ENCODE data around the gene ALOXE3. TPM values are rescaled to one million over a fixed set of nuclear protein-coding genes. Genes with fewer than 3 reads are reported as not detected.

Gene ALOXE3
- total RNA-seq, 1 donor from 2014 or later, result not detected

- H3K27ac Mint-ChIP-seq, result no peak within 1 kb of the TSS
These were observed 31.0 kb downstream of the ALOXE3 start, which contains the start of gene ALOX12B for GRCh38 chr17:8087075-8087951. ALOX12B (minus strand) TSS chr17:8087716; CDS start chr17:8087442, 274 bp downstream.

GRCh38 chr17:8084250-8084649 lies 34.1 kb downstream of the ALOXE3 start:
- ATAC-seq (ENCODE audit: low read depth) (no peak), DNase-seq (no peak)
- H3K9me3 Mint-ChIP-seq, result no peaks in the 10 kb centered on the region
- peaks cover 15% of the 10 kb centered on the region for H3K4me1 Mint-ChIP-seq
- POLR2A ChIA-PET, result no interaction called here
- no peak overlapping the region for H3K27ac Mint-ChIP-seq
- H3K27me3 Mint-ChIP-seq, result no peaks in the 10 kb centered on the region
- no peak overlapping the region for H3K4me3 Mint-ChIP-seq
- H3K36me3 Mint-ChIP-seq (ENCODE audit: low read depth), result no peaks in the 10 kb centered on the region
- intact Hi-C loops (cut with micrococcal nuclease), result no loop called here
- CTCF ChIA-PET, result interaction anchor here (0.7 to 5.0 kb wide), 5 partner anchors 8 to 131 kb away, joined by 3 to 37 read pairs (median 3); no protein-coding TSS in a partner anchor
- TF ChIP-seq CTCF (IDR thresholded peaks at IDR 0.05), result no peak

More at GRCh38 chr17:8087075-8087951, 31.0 kb downstream of the ALOXE3 start, which contains the start of gene ALOX12B:
- POLR2A ChIA-PET, result interaction anchor here (0.6 to 1.9 kb wide), 2 partner anchors 69 to 239 kb away, joined by 9 to 24 read pairs; no protein-coding TSS in a partner anchor
- H3K9me3 Mint-ChIP-seq, result no peaks in the 10 kb centered on the region
- CTCF ChIA-PET, result interaction anchor here (1.0 to 1.7 kb wide), 4 partner anchors 8 to 21 kb away, joined by 3 to 5 read pairs (median 3); no protein-coding TSS in a partner anchor
- H3K36me3 Mint-ChIP-seq (ENCODE audit: low read depth), result peaks cover 2% of the 10 kb centered on the region
- TF ChIP-seq CTCF (IDR thresholded peaks at IDR 0.05), result no peak
- H3K4me3 Mint-ChIP-seq, result no peak within 1 kb of the TSS
- H3K4me1 Mint-ChIP-seq, result peaks cover 34% of the 10 kb centered on the region
- intact Hi-C loops (cut with micrococcal nuclease), result no loop called here
- ATAC-seq (ENCODE audit: low read depth) (no peak), DNase-seq (no peak)
- H3K27me3 Mint-ChIP-seq, result no peaks in the 10 kb centered on the region

- TF ChIP-seq CTCF (IDR thresholded peaks at IDR 0.05), result no peak
- ATAC-seq (ENCODE audit: low read depth) (no peak), DNase-seq (no peak)
- Mint-ChIP-seq H3K27me3 (peaks cover 2% of the 10 kb centered on the region), H3K9me3 (no peaks in the 10 kb centered on the region), H3K4me1 (peaks cover 15% of the 10 kb centered on the region), H3K27ac (no peak overlapping the region), H3K4me3 (no peak overlapping the region), H3K36me3 (ENCODE audit: low read depth) (no peaks in the 10 kb centered on the region)
- ChIA-PET POLR2A (no interaction called here), CTCF (interaction anchor here (1.5 to 5.0 kb wide), 3 partner anchors 10 to 37 kb away, joined by 3 to 37 read pairs (median 5); no protein-coding TSS in a partner anchor)
- intact Hi-C loops (cut with micrococcal nuclease), result no loop called here
These were observed 36.0 kb downstream of the ALOXE3 start for GRCh38 chr17:8082292-8082691.

GRCh38 chr17:8081876-8082275 lies 36.4 kb downstream of the ALOXE3 start:
- DNase-seq, result no peak
- H3K36me3 Mint-ChIP-seq (ENCODE audit: low read depth), result no peaks in the 10 kb centered on the region
- POLR2A ChIA-PET, result interaction anchor here (0.5 kb wide), 1 partner anchor 212 kb away, joined by 4 read pairs; no protein-coding TSS in a partner anchor
- CTCF ChIA-PET, result interaction anchor here (1.4 to 8.7 kb wide), 4 partner anchors 11 to 37 kb away, joined by 3 to 112 read pairs (median 22); no protein-coding TSS in a partner anchor
- no peak for TF ChIP-seq CTCF (IDR thresholded peaks at IDR 0.05)
- no peak for ATAC-seq (ENCODE audit: low read depth)
- no peak overlapping the region for H3K27ac Mint-ChIP-seq
- H3K27me3 Mint-ChIP-seq, result peaks cover 2% of the 10 kb centered on the region
- no peak overlapping the region for H3K4me3 Mint-ChIP-seq
- no peaks in the 10 kb centered on the region for H3K9me3 Mint-ChIP-seq
- intact Hi-C loops (cut with micrococcal nuclease), result no loop called here
- H3K4me1 Mint-ChIP-seq, result peaks cover 14% of the 10 kb centered on the region

GRCh38 chr17:8080799-8081219 lies 37.5 kb downstream of the ALOXE3 start:
- ATAC-seq (ENCODE audit: low read depth), result no peak
- ChIA-PET POLR2A (interaction anchor here (1.2 kb wide), 1 partner anchor 10 kb away, joined by 3 read pairs; no protein-coding TSS in a partner anchor), CTCF (interaction anchor here (1.1 to 8.7 kb wide), 6 partner anchors 12 to 219 kb away, joined by 3 to 112 read pairs (median 6); no protein-coding TSS in a partner anchor)
- H3K9me3 Mint-ChIP-seq, result no peaks in the 10 kb centered on the region
- peaks cover 2% of the 10 kb centered on the region for H3K27me3 Mint-ChIP-seq
- DNase-seq, result no peak
- no peaks in the 10 kb centered on the region for H3K36me3 Mint-ChIP-seq (ENCODE audit: low read depth)
- H3K27ac Mint-ChIP-seq, result no peak overlapping the region
- H3K4me3 Mint-ChIP-seq, result peak overlapping the region; percentile 89
- peaks cover 14% of the 10 kb centered on the region for H3K4me1 Mint-ChIP-seq
- no peak for TF ChIP-seq CTCF (IDR thresholded peaks at IDR 0.05)
- intact Hi-C loops (cut with micrococcal nuclease), result loop anchor here (1.0 kb wide), 2 partner anchors 10 to 29 kb away; no protein-coding TSS in a partner anchor

Data from activated B cell treated with CpG ODN at 0.5 μM for 24 hours (primary cell).